ENCODE results near the gene PDP2.

DNA sequence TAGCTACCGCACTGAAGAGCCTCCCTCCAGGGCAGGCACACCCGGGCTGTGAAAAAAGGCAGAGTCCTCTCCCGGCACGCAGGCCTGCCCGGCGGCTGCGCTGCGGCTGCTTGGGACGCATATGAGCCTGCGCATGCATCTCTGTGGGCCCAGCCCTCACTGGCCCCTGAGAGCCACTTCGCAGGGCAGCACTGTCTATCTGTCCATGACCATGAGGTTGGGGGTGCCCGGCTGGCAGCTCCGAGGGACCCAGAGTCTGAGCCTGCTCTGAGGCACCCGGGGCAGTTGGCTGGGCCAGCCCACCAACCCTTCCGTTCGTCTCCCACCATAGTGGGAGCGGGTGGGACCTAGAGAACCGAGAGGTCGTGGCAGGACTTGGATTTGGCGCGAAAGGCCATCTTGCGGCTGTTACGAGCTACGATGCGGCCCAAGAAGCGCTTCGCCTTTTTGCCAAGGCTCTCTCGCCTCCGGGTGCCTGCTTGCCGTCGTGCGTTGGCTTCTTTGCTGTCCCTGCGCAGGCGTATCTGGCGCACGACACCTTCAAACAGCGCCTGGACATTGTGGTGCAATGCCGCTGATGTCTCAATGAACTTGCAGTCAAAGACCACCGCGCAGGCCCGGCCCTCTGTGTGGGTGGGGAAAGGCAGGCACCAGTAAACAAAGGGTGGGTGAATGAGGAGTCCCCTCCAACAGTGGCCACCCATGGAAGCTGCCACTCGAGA, 41.6 kb downstream of the PDP2 start:
- TF ChIP-seq, protein P1, sequence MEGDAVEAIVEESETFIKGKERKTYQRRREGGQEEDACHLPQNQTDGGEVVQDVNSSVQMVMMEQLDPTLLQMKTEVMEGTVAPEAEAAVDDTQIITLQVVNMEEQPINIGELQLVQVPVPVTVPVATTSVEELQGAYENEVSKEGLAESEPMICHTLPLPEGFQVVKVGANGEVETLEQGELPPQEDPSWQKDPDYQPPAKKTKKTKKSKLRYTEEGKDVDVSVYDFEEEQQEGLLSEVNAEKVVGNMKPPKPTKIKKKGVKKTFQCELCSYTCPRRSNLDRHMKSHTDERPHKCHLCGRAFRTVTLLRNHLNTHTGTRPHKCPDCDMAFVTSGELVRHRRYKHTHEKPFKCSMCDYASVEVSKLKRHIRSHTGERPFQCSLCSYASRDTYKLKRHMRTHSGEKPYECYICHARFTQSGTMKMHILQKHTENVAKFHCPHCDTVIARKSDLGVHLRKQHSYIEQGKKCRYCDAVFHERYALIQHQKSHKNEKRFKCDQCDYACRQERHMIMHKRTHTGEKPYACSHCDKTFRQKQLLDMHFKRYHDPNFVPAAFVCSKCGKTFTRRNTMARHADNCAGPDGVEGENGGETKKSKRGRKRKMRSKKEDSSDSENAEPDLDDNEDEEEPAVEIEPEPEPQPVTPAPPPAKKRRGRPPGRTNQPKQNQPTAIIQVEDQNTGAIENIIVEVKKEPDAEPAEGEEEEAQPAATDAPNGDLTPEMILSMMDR (IDR thresholded peaks at IDR 0.05), result no peak
- TF ChIP-seq POLR2AphosphoS5 (IDR thresholded peaks at IDR 0.05), result no peak
